Liver (tissue), 3 donors: ENCODE measurements around the gene FTO.

Experiments used
- HNF4A ChIP-seq, 2 donors: conservative IDR thresholded peaks; 2 replicates each; pipeline ENCODE4 v1.6.1; 2016; ENCODE audit warnings: antibody characterized with exemption in 2 of 2, mild to moderate bottlenecking in 2 of 2
- MAX ChIP-seq: IDR thresholded peaks from 2 replicates; pipeline ENCODE4 v1.6.1; 2016; ENCODE audit warnings: antibody characterized with exemption
- NR2F2 ChIP-seq: IDR thresholded peaks from 2 replicates; pipeline ENCODE4 v1.6.1; 2016; ENCODE audit warnings: antibody characterized with exemption
- RAD21 ChIP-seq, 2 donors: IDR thresholded peaks; 2 replicates each; pipeline ENCODE4 v1.6.1; 2016; ENCODE audit warnings: antibody characterized with exemption in 2 of 2, mild to moderate bottlenecking in 2 of 2
- TAF1 ChIP-seq: conservative IDR thresholded peaks from 2 replicates; pipeline ENCODE4 v1.6.1; 2016; ENCODE audit warnings: antibody characterized with exemption, mild to moderate bottlenecking
- TF ChIP-seq, protein P1 (sequence below): fragments of 150-350 bp; IDR thresholded peaks from 2 replicates; pipeline ENCODE4 v1.5.1; 2017; ENCODE audit warnings: improper control_type of control experiment, low read depth, low read length; ENCODE audit not compliant: missing input control
- donor health status: healthy.
- donor health status: healthy.

GRCh38 chr16:53933407-53933806 lies 229.5 kb downstream of the FTO start:
- TF ChIP-seq, protein P1, sequence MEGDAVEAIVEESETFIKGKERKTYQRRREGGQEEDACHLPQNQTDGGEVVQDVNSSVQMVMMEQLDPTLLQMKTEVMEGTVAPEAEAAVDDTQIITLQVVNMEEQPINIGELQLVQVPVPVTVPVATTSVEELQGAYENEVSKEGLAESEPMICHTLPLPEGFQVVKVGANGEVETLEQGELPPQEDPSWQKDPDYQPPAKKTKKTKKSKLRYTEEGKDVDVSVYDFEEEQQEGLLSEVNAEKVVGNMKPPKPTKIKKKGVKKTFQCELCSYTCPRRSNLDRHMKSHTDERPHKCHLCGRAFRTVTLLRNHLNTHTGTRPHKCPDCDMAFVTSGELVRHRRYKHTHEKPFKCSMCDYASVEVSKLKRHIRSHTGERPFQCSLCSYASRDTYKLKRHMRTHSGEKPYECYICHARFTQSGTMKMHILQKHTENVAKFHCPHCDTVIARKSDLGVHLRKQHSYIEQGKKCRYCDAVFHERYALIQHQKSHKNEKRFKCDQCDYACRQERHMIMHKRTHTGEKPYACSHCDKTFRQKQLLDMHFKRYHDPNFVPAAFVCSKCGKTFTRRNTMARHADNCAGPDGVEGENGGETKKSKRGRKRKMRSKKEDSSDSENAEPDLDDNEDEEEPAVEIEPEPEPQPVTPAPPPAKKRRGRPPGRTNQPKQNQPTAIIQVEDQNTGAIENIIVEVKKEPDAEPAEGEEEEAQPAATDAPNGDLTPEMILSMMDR: no peak
- TF ChIP-seq RAD21 (IDR thresholded peaks at IDR 0.05): no peak
- no peak for TF ChIP-seq MAX
- no peak for TF ChIP-seq TAF1
- no peak for TF ChIP-seq NR2F2
- no peak for TF ChIP-seq HNF4A (conservative IDR thresholded peaks at IDR 0.05)
